Tibial artery (tissue), 4 donors: ENCODE measurements around the gene LBX2.

Experiments used
- DNase-seq, 2 donors: peaks; one replicate each; pipeline ENCODE4 v3.0.0-alpha.2; 2019
- H3K27ac ChIP-seq, 2 donors: fragments of 200-600 bp; sonication (generic) in 1 of 2; 1 replicate in 1 of 2; 2 replicates in 1 of 2; pipeline ENCODE4 v1.5.1; 2018 to 2019; ENCODE audit warnings: mild to moderate bottlenecking in 1 of 2
- H3K27me3 ChIP-seq, 2 donors: fragments of 200-600 bp; sonication (generic) in 1 of 2; one replicate each; pipeline versions ENCODE4 v1.5.1 to v1.6.0; 2016 to 2019
- H3K36me3 ChIP-seq, 3 donors: fragments of 200-600 bp; sonication (generic) in 2 of 3; one replicate each; pipeline ENCODE4 v1.5.1; 2016 to 2019; ENCODE audit warnings: mild to moderate bottlenecking in 2 of 3
- H3K4me1 ChIP-seq, 4 donors: fragments of 200-600 bp; sonication (generic) in 2 of 4; 1 replicate in 3 of 4; 2 replicates in 1 of 4; pipeline ENCODE4 v1.5.1; 2016 to 2019
- H3K4me3 ChIP-seq, 2 donors: fragments of 200-600 bp; sonication (generic) in 1 of 2; 1 replicate in 1 of 2; 2 replicates in 1 of 2; pipeline ENCODE4 v1.5.1; 2018 to 2019; ENCODE audit warnings: mild to moderate bottlenecking in 2 of 2
- H3K9me3 ChIP-seq, 3 donors: fragments of 200-600 bp; sonication (generic) in 1 of 3; one replicate each; pipeline ENCODE4 v1.5.1; 2016 to 2019
- CTCF ChIP-seq, 2 experiments: fragments of 200-600 bp in 1 of 2; fragments of 450-650 bp in 1 of 2; IDR thresholded peaks; one replicate each; pipeline ENCODE4 v1.5.1; 2017 to 2019; ENCODE audit warnings: antibody characterized with exemption in 2 of 2, mild to moderate bottlenecking in 1 of 2, moderate library complexity in 1 of 2
- intact Hi-C: fragments of 100-400 bp; cut with DNase I; formaldehyde crosslinking; loops from one replicate; pipeline ENCODE4 v1.15.0; 2023; ENCODE audit warnings: low total_unique reads

LBX2 gene

GRCh38 chr2:74507145-74507925 is 7.9 kb upstream of the LBX2 start, which contains the start of gene PCGF1:
Gene PCGF1, minus strand, starts transcription at chr2:74507695. Its CDS starts 27 bp downstream, at chr2:74507668.
- peak within 1 kb of the TSS; percentile 66 to 80 for H3K4me3 ChIP-seq
- TF ChIP-seq CTCF (IDR thresholded peaks at IDR 0.05): peak in 1 of 2 experiments; percentile 10
- peak within 1 kb of the TSS; percentile 94 to 97 for H3K27ac ChIP-seq
- peaks cover 0 to 43% of the 10 kb centered on the region in 2 donors for H3K27me3 ChIP-seq
- peak; percentile 99 to 100 for DNase-seq
- H3K4me1 ChIP-seq: peaks cover 0 to 44% (median 30%) of the 10 kb centered on the region in 4 donors
- intact Hi-C loops: no loop called here
- peaks cover 13 to 24% (median 13%) of the 10 kb centered on the region in 3 donors for H3K36me3 ChIP-seq
- no peaks in the 10 kb centered on the region for H3K9me3 ChIP-seq

- Histone ChIP-seq H3K4me3 (no peak overlapping the region), H3K36me3 (peaks cover 13 to 24% (median 13%) of the 10 kb centered on the region in 3 donors), H3K27ac (no peak overlapping the region), H3K27me3 (peaks cover 0 to 43% of the 10 kb centered on the region in 2 donors), H3K4me1 (peaks cover 0 to 45% (median 30%) of the 10 kb centered on the region in 4 donors), H3K9me3 (no peaks in the 10 kb centered on the region)
- no peak for TF ChIP-seq CTCF (IDR thresholded peaks at IDR 0.05)
- intact Hi-C loops: no loop called here
- DNase-seq: no peak
Observed at GRCh38 chr2:74505448-74506246, 6.2 kb upstream of the LBX2 start.

GRCh38 chr2:74504591-74504990 is 5.2 kb upstream of the LBX2 start:
- Histone ChIP-seq H3K9me3 (no peaks in the 10 kb centered on the region), H3K4me3 (no peak overlapping the region), H3K4me1 (peaks cover 0 to 47% (median 33%) of the 10 kb centered on the region in 4 donors), H3K27me3 (peaks cover 0 to 44% of the 10 kb centered on the region in 2 donors), H3K27ac (no peak overlapping the region), H3K36me3 (peaks cover 13 to 24% (median 13%) of the 10 kb centered on the region in 3 donors)
- no peak for TF ChIP-seq CTCF (IDR thresholded peaks at IDR 0.05)
- intact Hi-C loops: no loop called here
- DNase-seq: no peak

GRCh38 chr2:74503506-74504475 is 4.4 kb upstream of the LBX2 start:
- H3K36me3 ChIP-seq: peaks cover 13 to 24% (median 13%) of the 10 kb centered on the region in 3 donors
- H3K4me1 ChIP-seq: peaks cover 0 to 55% (median 41%) of the 10 kb centered on the region in 4 donors
- H3K27ac ChIP-seq: peak overlapping the region; percentile 24 to 43
- TF ChIP-seq CTCF (IDR thresholded peaks at IDR 0.05): no peak
- H3K27me3 ChIP-seq: peaks cover 0 to 52% of the 10 kb centered on the region in 2 donors
- intact Hi-C loops: no loop called here
- no peaks in the 10 kb centered on the region for H3K9me3 ChIP-seq
- DNase-seq: no peak
- peak overlapping the region; percentile 43 to 61 for H3K4me3 ChIP-seq
